HG03139 (cell line): ENCODE results near the gene BRWD1.
"Not testable (repeated sequence)": the region's sequence is repeated elsewhere in the genome, so short reads cannot be mapped to it uniquely, and the experiment has no call there.

ENCODE experiments used
- ATAC-seq: cut with Tn5 transposase; IDR thresholded peaks from one replicate; pipeline ENCODE4 v1.9.1; 2021; ENCODE audit not compliant: unreplicated experiment

Gene BRWD1

GRCh38 chr21:39141502-39141901 is 171.9 kb downstream of the BRWD1 start:
- ATAC-seq: no peak

GRCh38 chr21:39137248-39138178 is 175.9 kb downstream of the BRWD1 start:
- no peak for ATAC-seq

- ATAC-seq: no peak
Measured at GRCh38 chr21:39136711-39137110, 176.7 kb downstream of the BRWD1 start.

- not testable (repeated sequence) for ATAC-seq
Measured at GRCh38 chr21:39136138-39136537, 177.3 kb downstream of the BRWD1 start.

GRCh38 chr21:39134288-39134810 is 179.1 kb downstream of the BRWD1 start:
- ATAC-seq: no peak
